COLO668 (cell line): ENCODE measurements around the gene UGT2B11.
"Not testable (repeated sequence)": the region's sequence is repeated elsewhere in the genome, so short reads cannot be mapped to it uniquely, and the experiment has no call there.

Experiments
- DNase-seq: peaks from one replicate; lab custom pipeline; 2025; ENCODE audit not compliant: unreplicated experiment; lab: John Stamatoyannopoulos, UW

The UGT2B11 gene

GRCh38 chr4:69170233-69171134 lies 44.1 kb downstream of the UGT2B11 start:
- peak; percentile 43 for DNase-seq

DNA sequence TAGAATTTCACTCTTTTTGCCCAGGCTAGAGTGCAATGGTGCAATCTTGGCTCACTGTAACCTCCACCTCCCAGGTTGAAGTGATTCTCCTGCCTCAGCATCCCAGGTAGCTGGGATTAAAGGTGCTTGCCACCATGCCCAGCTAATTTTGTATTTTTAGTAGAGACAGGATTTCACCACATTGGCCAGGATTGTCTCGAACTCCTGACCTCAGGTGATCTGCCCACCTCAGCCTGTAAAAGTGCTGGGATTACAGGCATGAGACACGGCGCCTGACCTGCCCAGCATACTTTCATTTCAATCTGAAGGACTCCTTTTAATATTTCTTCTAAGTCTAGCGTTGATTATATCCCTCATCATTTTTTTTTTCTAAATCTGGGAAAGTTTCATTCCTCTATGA lies 45.4 kb downstream of the UGT2B11 start:
- not testable (repeated sequence) for DNase-seq

DNA sequence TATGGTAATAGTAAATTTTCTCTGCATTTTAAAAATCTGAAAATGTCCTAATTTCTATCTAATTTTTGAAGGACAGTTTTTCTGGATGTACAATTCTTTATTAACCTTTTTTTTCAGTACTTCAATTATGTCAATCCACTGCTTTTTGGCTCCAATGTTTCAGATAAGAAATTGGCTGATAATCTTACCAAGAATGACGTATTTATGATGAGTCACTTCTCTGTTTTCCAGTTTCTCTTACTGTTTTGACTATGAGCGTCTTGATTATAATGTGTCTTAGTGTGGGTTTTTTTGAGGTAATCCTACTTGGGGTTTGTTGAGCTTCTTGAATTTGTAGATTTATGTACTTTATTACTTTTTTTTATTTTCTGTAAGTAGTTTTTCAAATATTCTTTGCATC lies 47.2 kb downstream of the UGT2B11 start:
- DNase-seq, result no peak

DNA sequence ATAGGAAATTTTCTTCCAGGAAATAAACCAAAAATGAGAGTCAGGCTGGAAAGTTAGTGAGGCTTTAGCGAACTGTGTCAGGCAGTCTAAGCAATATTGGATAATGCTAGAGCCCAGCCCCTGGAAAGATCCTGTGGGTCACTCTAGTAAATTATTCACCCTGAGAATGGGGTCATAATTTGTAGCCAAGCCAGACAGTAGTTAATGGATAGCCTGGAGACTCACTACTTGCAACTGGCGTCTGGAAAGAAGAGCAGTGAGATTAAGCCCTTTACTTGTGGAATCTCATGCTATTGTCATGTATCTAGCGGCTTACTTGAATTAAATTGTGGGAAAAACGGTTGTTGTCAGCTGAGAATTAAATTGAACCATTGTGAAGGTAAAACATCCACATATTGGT lies 48.2 kb downstream of the UGT2B11 start:
- not testable (repeated sequence) for DNase-seq

DNA sequence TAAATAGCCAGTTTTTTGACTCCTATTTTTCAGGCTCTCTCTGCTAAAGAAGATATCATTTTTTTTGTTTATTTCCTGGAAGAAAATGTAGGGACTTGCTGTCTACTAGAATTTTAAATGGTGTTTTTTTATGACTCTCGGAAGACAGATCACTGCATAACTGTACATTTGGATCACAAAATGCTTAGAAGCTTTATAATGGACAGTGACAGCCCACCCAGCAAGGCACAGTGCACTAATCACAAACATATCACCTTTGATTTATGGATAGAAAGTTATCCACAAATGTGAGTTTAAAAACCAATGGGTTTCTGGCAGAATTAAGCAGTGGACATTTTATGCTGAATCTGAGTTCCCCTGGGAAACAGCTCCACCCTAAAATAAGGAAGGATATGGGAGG lies 48.8 kb downstream of the UGT2B11 start:
- not testable (repeated sequence) for DNase-seq

GRCh38 chr4:69156913-69157312 lies 57.6 kb downstream of the UGT2B11 start:
- no peak for DNase-seq

DNA sequence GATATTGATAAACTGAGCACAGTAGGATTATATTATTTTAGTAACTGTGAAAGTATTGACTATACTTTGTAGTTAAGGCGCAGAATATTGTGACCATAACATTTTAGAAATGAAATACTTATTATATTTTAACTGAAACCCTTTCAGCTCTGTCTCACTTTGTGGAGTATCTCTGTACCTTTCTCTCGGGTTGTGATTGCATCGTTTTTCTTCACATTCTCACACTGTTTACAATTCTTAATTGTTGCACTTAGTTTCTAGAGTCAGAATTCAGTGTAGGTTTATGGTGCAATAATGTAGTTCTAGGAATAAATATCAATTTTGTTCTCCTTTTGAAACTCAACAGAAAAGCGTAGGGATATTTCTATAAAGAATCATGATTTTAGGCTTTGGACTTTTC lies 60.5 kb downstream of the UGT2B11 start:
- DNase-seq, result no peak
